Measurements from ENCODE around the gene PPP1R26. TPM values are rescaled to one million over a fixed set of nuclear protein-coding genes. Genes with fewer than 3 reads are reported as not detected.
"Not testable (repeated sequence)": the region's sequence is repeated elsewhere in the genome, so short reads cannot be mapped to it uniquely, and the experiment has no call there.

Gene PPP1R26
- total and polyA plus RNA-seq, 9 donors: 9.7 to 15.7 (median 13.5) TPM

DNA sequence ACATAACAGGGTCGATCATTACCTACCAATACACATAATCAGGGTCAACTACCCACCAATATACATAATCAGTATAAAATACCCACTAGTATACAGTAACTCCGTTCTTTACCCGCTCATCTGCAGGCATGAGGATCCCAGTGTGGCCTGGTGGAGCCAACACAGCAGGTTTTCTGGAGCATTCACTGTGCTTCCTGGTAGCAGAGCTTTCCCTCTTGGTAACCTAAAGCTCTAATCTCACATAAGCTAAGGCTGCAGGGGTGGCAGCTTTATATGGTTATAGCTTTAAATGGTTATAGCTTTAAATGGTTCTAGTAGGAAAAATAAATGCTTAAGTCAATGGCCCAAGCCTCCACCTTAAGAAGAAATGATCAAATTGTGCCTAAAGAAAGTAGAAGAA lies 53.5 kb downstream of the PPP1R26 start:
- WGBS (ENCODE audit: insufficient coverage): 96% methylated on average over 3 of the region's 3 CpGs
- H3K4me3 ChIP-seq (ENCODE audit: low read length): no peak overlapping the region
- peaks cover 3% of the 10 kb centered on the region for H3K27me3 ChIP-seq (ENCODE audit: control insufficient read depth, insufficient read depth, low read length)
- no peaks in the 10 kb centered on the region for H3K9me3 ChIP-seq (replicated peaks; ENCODE audit: control insufficient read depth, low read depth, low read length)
- no peak for DNase-seq
- no peaks in the 10 kb centered on the region for H3K36me3 ChIP-seq (ENCODE audit: control insufficient read depth, insufficient read depth, low read length)
- no peak overlapping the region for H3K27ac ChIP-seq (ENCODE audit: low read length)
- H3K4me1 ChIP-seq (ENCODE audit: control insufficient read depth, insufficient read depth, low read length): no peaks in the 10 kb centered on the region

DNA sequence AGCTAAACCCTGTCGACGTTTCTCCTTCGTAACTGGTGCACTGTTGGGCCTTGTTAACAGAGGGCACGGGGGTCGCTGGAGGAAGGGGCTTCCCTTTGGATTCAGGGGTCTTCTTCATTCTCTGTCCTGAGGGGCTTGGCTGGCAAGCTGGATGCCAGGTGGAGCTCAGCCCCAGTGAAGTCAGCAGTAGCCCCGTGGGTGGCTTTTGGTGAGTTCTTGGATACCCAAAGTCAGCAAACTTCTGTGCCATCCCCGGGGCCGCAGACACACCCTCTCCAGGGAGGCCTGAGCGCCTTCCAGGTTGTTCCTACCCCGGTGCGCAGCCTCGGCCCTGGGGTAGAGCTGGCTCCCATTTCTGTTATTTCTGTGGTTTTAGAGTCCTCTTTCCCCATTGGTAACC lies 54.1 kb downstream of the PPP1R26 start:
- no peak overlapping the region for H3K4me3 ChIP-seq (ENCODE audit: low read length)
- H3K9me3 ChIP-seq (replicated peaks; ENCODE audit: control insufficient read depth, low read depth, low read length): no peaks in the 10 kb centered on the region
- H3K27me3 ChIP-seq (ENCODE audit: control insufficient read depth, insufficient read depth, low read length): peaks cover 3% of the 10 kb centered on the region
- H3K4me1 ChIP-seq (ENCODE audit: control insufficient read depth, insufficient read depth, low read length): no peaks in the 10 kb centered on the region
- no peaks in the 10 kb centered on the region for H3K36me3 ChIP-seq (ENCODE audit: control insufficient read depth, insufficient read depth, low read length)
- 84% methylated on average over 11 of the region's 12 CpGs for whole genome bisulfite sequencing (ENCODE audit: insufficient coverage)
- DNase-seq: no peak
- no peak overlapping the region for H3K27ac ChIP-seq (ENCODE audit: low read length)

DNA sequence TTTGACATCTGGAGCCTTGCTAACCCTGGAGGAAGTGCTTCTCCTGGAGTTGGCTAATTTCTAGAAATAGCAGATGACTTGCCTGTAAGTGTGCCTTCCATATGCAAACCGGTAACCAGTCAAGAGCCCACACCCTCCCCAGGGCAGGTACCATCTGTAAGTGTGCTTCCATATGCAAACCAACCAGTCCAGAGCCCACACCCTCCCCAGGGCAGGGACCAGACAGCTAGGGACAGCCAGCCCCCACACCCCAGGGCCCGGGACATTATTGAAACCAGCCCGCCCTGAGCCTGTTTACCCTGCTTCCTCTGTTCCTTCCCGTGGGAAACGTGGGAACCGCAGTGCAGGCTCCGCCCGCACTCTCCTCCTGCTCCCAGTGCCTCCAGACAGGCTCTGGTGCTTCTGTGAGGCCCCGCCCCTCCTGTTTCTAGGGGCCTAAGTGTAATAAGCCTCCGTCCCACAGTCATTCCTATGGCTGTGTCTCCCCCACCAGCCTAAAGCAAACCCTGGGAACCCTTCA lies 54.7 kb downstream of the PPP1R26 start:
- not testable (repeated sequence) for H3K27ac ChIP-seq (ENCODE audit: low read length); H3K27me3 ChIP-seq (ENCODE audit: control insufficient read depth, insufficient read depth, low read length); H3K36me3 ChIP-seq (ENCODE audit: control insufficient read depth, insufficient read depth, low read length); H3K9me3 ChIP-seq (replicated peaks; ENCODE audit: control insufficient read depth, low read depth, low read length); DNase-seq; H3K4me1 ChIP-seq (ENCODE audit: control insufficient read depth, insufficient read depth, low read length); H3K4me3 ChIP-seq (ENCODE audit: low read length)
- 24% methylated on average over 9 of the region's 10 CpGs for WGBS (ENCODE audit: insufficient coverage)

DNA sequence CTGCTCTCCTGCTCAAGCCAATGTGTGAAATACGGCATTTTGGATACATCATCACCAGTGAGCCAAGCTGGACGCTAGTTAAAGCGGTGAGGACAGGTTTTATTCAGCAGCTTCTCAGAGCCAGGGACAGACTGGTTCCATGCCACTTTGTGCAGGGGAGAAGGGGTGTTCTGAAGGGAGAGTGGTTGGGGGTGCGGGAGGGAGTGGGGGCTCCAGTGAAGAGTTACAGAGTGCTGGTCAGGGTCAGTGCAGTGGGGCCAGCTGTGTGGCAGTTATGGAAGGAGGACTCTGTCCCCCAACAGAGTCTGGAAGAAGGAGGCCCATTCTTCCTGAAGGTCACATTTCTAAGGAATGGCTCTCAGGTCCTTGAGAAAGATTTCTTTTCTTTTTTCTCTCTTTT lies 55.2 kb downstream of the PPP1R26 start:
- H3K4me1 ChIP-seq (ENCODE audit: control insufficient read depth, insufficient read depth, low read length); H3K27ac ChIP-seq (ENCODE audit: low read length); H3K27me3 ChIP-seq (ENCODE audit: control insufficient read depth, insufficient read depth, low read length); H3K4me3 ChIP-seq (ENCODE audit: low read length); H3K9me3 ChIP-seq (replicated peaks; ENCODE audit: control insufficient read depth, low read depth, low read length); H3K36me3 ChIP-seq (ENCODE audit: control insufficient read depth, insufficient read depth, low read length); DNase-seq: not testable (repeated sequence)
- 48% methylated on average over 4 of the region's 4 CpGs for WGBS (ENCODE audit: insufficient coverage)

DNA sequence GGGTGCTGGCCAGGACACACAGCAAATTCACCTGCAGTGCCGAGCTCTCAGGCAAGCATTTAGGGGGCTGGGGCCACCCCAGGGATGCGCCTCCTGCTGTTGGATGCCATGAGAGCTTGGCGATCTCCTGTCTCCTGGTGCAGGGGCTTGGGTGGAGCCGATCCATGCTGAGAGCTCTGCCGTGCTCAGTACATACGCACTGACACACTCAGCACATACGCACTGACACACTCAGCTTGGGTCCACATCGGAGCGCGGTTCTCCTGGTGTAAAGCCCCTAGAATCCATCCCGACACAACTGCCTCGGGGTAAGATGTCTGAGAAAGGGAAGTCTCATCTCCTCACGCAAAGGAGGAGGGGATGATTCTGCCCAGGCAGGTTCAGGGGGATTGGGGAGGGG lies 56.0 kb downstream of the PPP1R26 start:
- not testable (repeated sequence) for H3K27me3 ChIP-seq (ENCODE audit: control insufficient read depth, insufficient read depth, low read length); H3K36me3 ChIP-seq (ENCODE audit: control insufficient read depth, insufficient read depth, low read length); H3K9me3 ChIP-seq (replicated peaks; ENCODE audit: control insufficient read depth, low read depth, low read length); H3K4me1 ChIP-seq (ENCODE audit: control insufficient read depth, insufficient read depth, low read length); H3K4me3 ChIP-seq (ENCODE audit: low read length); DNase-seq; H3K27ac ChIP-seq (ENCODE audit: low read length)
- 67% methylated on average over 7 of the region's 13 CpGs for WGBS (ENCODE audit: insufficient coverage)

DNA sequence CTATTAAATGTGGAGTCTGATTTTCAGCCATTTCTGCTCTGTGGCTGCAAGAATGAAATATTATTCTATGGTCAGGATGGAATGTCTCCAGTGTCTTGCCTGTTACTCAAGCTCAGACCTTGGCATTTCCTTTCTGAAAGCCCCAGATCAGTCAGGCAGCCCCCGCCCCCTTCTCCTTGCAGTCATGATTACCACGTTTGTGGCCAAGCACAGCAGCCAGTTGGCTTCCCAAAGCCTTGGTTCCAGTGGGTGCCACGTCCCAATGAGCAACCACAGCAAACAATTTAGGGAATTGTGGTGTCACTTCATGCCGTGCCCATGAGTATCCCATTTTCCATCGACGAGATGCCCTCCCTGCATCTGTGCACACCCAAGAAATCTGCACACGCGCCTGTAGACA lies 56.6 kb downstream of the PPP1R26 start:
- H3K27me3 ChIP-seq (ENCODE audit: control insufficient read depth, insufficient read depth, low read length): peaks cover 3% of the 10 kb centered on the region
- WGBS (ENCODE audit: insufficient coverage): 70% methylated on average over 6 of the region's 8 CpGs
- no peak overlapping the region for H3K4me3 ChIP-seq (ENCODE audit: low read length)
- H3K36me3 ChIP-seq (ENCODE audit: control insufficient read depth, insufficient read depth, low read length): no peaks in the 10 kb centered on the region
- no peak overlapping the region for H3K27ac ChIP-seq (ENCODE audit: low read length)
- no peaks in the 10 kb centered on the region for H3K9me3 ChIP-seq (replicated peaks; ENCODE audit: control insufficient read depth, low read depth, low read length)
- H3K4me1 ChIP-seq (ENCODE audit: control insufficient read depth, insufficient read depth, low read length): no peaks in the 10 kb centered on the region
- no peak for DNase-seq

Other genes starting within 250 kb of the PPP1R26 start
- gene MRPS2, start 20.9 kb downstream of the PPP1R26 start, total RNA-seq: 15.6 TPM
- 10 to 100 TPM; 32.9 to 41.6 (median 34.7) TPM for gene MRPS2, start 20.9 kb downstream of the PPP1R26 start, polyA plus RNA-seq (ENCODE audit: insufficient read depth in 1 of 8, insufficient read length in 8 of 8, low replicate concordance in 1 of 8)
- not detected for gene LCN1, start 41.7 kb downstream of the PPP1R26 start, total RNA-seq
- under 1 TPM in 1 of 8 donors, not detected in 7; 0.23 TPM for gene LCN1, start 41.7 kb downstream of the PPP1R26 start, polyA plus RNA-seq (ENCODE audit: insufficient read depth in 1 of 8, insufficient read length in 8 of 8, low replicate concordance in 1 of 8)
- not detected for gene OBP2A, start 66.3 kb downstream of the PPP1R26 start, total RNA-seq
- not detected for gene OBP2A, start 66.3 kb downstream of the PPP1R26 start, polyA plus RNA-seq (ENCODE audit: insufficient read depth in 1 of 8, insufficient read length in 8 of 8, low replicate concordance in 1 of 8)
- not detected for gene PAEP, start 82.0 kb downstream of the PPP1R26 start, total RNA-seq
- 1 to 10 TPM in 2 of 8 donors, under 1 TPM in 3, not detected in 3; 0.30 to 1.4 (median 0.35) TPM for gene PAEP, start 82.0 kb downstream of the PPP1R26 start, polyA plus RNA-seq (ENCODE audit: insufficient read depth in 1 of 8, insufficient read length in 8 of 8, low replicate concordance in 1 of 8)
- gene GLT6D1, start 159.8 kb downstream of the PPP1R26 start, total RNA-seq: not detected
- gene GLT6D1, start 159.8 kb downstream of the PPP1R26 start, polyA plus RNA-seq (ENCODE audit: insufficient read depth in 1 of 8, insufficient read length in 8 of 8, low replicate concordance in 1 of 8): not detected
- gene LCN9, start 183.5 kb downstream of the PPP1R26 start, total RNA-seq: not detected
- gene LCN9, start 183.5 kb downstream of the PPP1R26 start, polyA plus RNA-seq (ENCODE audit: insufficient read depth in 1 of 8, insufficient read length in 8 of 8, low replicate concordance in 1 of 8): not detected
- not detected for gene SOHLH1, start 219.7 kb downstream of the PPP1R26 start, total RNA-seq
- under 1 TPM in 6 of 8 donors, not detected in 2; 0.13 to 0.31 (median 0.17) TPM for gene SOHLH1, start 219.7 kb downstream of the PPP1R26 start, polyA plus RNA-seq (ENCODE audit: insufficient read depth in 1 of 8, insufficient read length in 8 of 8, low replicate concordance in 1 of 8)
- gene KCNT1, start 222.4 kb downstream of the PPP1R26 start, total RNA-seq: 3.2 TPM
- gene KCNT1, start 222.4 kb downstream of the PPP1R26 start, polyA plus RNA-seq (ENCODE audit: insufficient read depth in 1 of 8, insufficient read length in 8 of 8, low replicate concordance in 1 of 8): 10 to 100 TPM in 2 of 8 donors, 1 to 10 TPM in 6; 4.1 to 13.1 (median 8.4) TPM